Natural killer cell (primary cell): ENCODE measurements around the gene CTNNA2. TPM values are rescaled to one million over a fixed set of nuclear protein-coding genes. Genes with fewer than 3 reads are reported as not detected.

Experiments
- ATAC-seq, 3 donors: fragments of 150-1000 bp in 2 of 3; fragments of 200-7000 bp in 1 of 3; cut with Tn5 transposase; 1 replicate in 1 of 3; 2 replicates in 2 of 3; pipeline ENCODE4 v1.10.0; 2021; ENCODE audit warnings: mild to moderate bottlenecking in 2 of 3, moderate library complexity in 2 of 3
- DNase-seq, 2 donors: peaks; one replicate each; pipeline versions ENCODE4 v3.0.0 to v3.0.0-alpha.2; 2013 to 2021; ENCODE audit warnings: mixed read lengths in 1 of 2
- H3K27ac ChIP-seq: one replicate; pipeline ENCODE4 v1.5.1; 2013; ENCODE audit warnings: mild to moderate bottlenecking, low read length
- H3K27me3 ChIP-seq: one replicate; pipeline ENCODE4 v1.6.1; 2013; ENCODE audit warnings: low read length; ENCODE audit not compliant: control insufficient read depth, insufficient read depth
- H3K36me3 ChIP-seq: one replicate; pipeline ENCODE4 v1.6.1; 2013; ENCODE audit warnings: low read length; ENCODE audit not compliant: control insufficient read depth, insufficient read depth
- H3K4me1 ChIP-seq: one replicate; pipeline ENCODE4 v1.6.1; 2013; ENCODE audit warnings: low read length; ENCODE audit not compliant: control insufficient read depth, insufficient read depth
- H3K4me3 ChIP-seq: one replicate; pipeline ENCODE4 v1.5.1; 2013; ENCODE audit warnings: low read length
- H3K9me3 ChIP-seq: one replicate; pipeline ENCODE4 v1.6.1; 2013; ENCODE audit warnings: low read length; ENCODE audit not compliant: control insufficient read depth, insufficient read depth
- H3K27ac Mint-ChIP-seq, 2 donors: one replicate each; pipeline ENCODE4 v1.8.0; 2022; ENCODE audit warnings: mild to moderate bottlenecking in 2 of 2, mixed read lengths in 2 of 2, moderate library complexity in 1 of 2
- H3K27me3 Mint-ChIP-seq, 2 donors: one replicate each; pipeline ENCODE4 v1.8.0; 2022; ENCODE audit warnings: low read depth in 2 of 2, mixed read lengths in 2 of 2
- H3K36me3 Mint-ChIP-seq: one replicate; pipeline ENCODE4 v1.8.0; 2022; ENCODE audit warnings: mixed read lengths
- H3K4me1 Mint-ChIP-seq, 2 donors: one replicate each; pipeline ENCODE4 v1.8.0; 2022; ENCODE audit warnings: mixed read lengths in 2 of 2
- H3K4me3 Mint-ChIP-seq: one replicate; pipeline ENCODE4 v1.8.0; 2022; ENCODE audit warnings: mild to moderate bottlenecking, moderate library complexity, mixed read lengths
- H3K9me3 Mint-ChIP-seq, 2 donors: one replicate each; pipeline ENCODE4 v1.8.0; 2022; ENCODE audit warnings: mixed read lengths in 2 of 2
- CTCF ChIP-seq: fragments of 200-600 bp; IDR thresholded peaks from one replicate; pipeline ENCODE4 v1.8.0; 2022; ENCODE audit warnings: antibody characterized with exemption
- WGBS: methylation state at CpG from one replicate; pipeline ENCODE4 v1.1.7; 2013; ENCODE audit warnings: missing lambda C conversion rate; ENCODE audit not compliant: insufficient coverage; 5-methylcytosine and 5-hydroxymethylcytosine counted together
- intact Hi-C: fragments of 100-400 bp; cut with micrococcal nuclease; formaldehyde crosslinking; loops from one replicate; pipeline ENCODE4 v1.14.2; 2022
- total RNA-seq, 4 donors: library from RNA; stranded (reverse); fragments of 120-200 nt in 1 of 4; gene quantifications; one replicate each; pipeline versions ENCODE4 v1.2.3 to v1.2.4, GENCODE V29; 2013 to 2022

Gene CTNNA2
- total RNA-seq, 3 donors from 2014 or later (not counting 1 experiment from before 2014, with no cell fraction given): not detected

GRCh38 chr2:79833235-79833878 lies 320.5 kb downstream of the CTNNA2 start:
- Histone ChIP-seq H3K4me1 (no peaks in the 10 kb centered on the region), H3K36me3 (no peaks in the 10 kb centered on the region), H3K9me3 (no peaks in the 10 kb centered on the region), H3K27ac (no peak overlapping the region), H3K4me3 (no peak overlapping the region), H3K27me3 (no peaks in the 10 kb centered on the region)
- peaks cover 5% of the 10 kb centered on the region for H3K36me3 Mint-ChIP-seq
- no peak overlapping the region for H3K27ac Mint-ChIP-seq
- H3K27me3 Mint-ChIP-seq: no peaks in the 10 kb centered on the region
- DNase-seq: no peak
- no peaks in the 10 kb centered on the region for H3K4me1 Mint-ChIP-seq
- peaks cover 11 to 18% of the 10 kb centered on the region in 2 donors for H3K9me3 Mint-ChIP-seq
- H3K4me3 Mint-ChIP-seq: no peak overlapping the region
- intact Hi-C loops: no loop called here
- TF ChIP-seq CTCF: no peak
- WGBS: 67% methylated on average over 1 of the region's 1 CpG
- no peak for ATAC-seq

GRCh38 chr2:79835911-79836310 lies 323.1 kb downstream of the CTNNA2 start:
- Histone ChIP-seq H3K27ac (no peak overlapping the region), H3K27me3 (no peaks in the 10 kb centered on the region), H3K36me3 (no peaks in the 10 kb centered on the region), H3K9me3 (no peaks in the 10 kb centered on the region), H3K4me3 (no peak overlapping the region), H3K4me1 (no peaks in the 10 kb centered on the region)
- no peaks in the 10 kb centered on the region for H3K27me3 Mint-ChIP-seq
- ATAC-seq: no peak
- no peak overlapping the region for H3K4me3 Mint-ChIP-seq
- no peaks in the 10 kb centered on the region for H3K4me1 Mint-ChIP-seq
- no peak for TF ChIP-seq CTCF
- intact Hi-C loops: no loop called here
- 100% methylated on average over 1 of the region's 1 CpG for WGBS
- H3K27ac Mint-ChIP-seq: no peak overlapping the region
- peaks cover 5% of the 10 kb centered on the region for H3K36me3 Mint-ChIP-seq
- peaks cover 6 to 17% of the 10 kb centered on the region in 2 donors for H3K9me3 Mint-ChIP-seq
- no peak for DNase-seq

DNA sequence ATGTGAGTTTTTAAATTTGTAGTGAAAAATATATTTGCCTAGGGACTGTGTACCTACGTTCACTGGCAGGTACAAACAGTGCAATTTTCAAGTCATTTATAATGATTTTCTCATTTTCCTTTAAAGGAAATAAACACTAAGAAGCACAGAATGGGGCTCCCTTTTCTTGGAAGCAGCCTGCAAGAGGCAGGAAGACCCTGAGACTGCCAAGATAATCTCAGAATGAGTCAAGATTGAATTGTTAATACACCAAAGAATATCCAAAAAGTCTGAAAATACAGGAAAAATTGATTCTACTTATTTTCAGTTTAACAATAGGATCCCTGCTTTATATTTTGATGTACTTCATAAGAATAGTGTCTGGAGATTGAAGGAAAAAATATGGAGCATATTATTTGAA lies 331.2 kb downstream of the CTNNA2 start:
- H3K4me1 ChIP-seq: no peaks in the 10 kb centered on the region
- no peak overlapping the region for H3K27ac ChIP-seq
- H3K4me3 Mint-ChIP-seq: no peak overlapping the region
- no peaks in the 10 kb centered on the region for H3K27me3 Mint-ChIP-seq
- intact Hi-C loops: no loop called here
- H3K36me3 Mint-ChIP-seq: no peaks in the 10 kb centered on the region
- no peak overlapping the region for H3K27ac Mint-ChIP-seq
- TF ChIP-seq CTCF: no peak
- DNase-seq (no peak), ATAC-seq (no peak)
- H3K4me1 Mint-ChIP-seq: no peaks in the 10 kb centered on the region
- no peaks in the 10 kb centered on the region for H3K27me3 ChIP-seq
- 50% methylated on average over 1 of the region's 1 CpG for WGBS
- peaks cover 5% of the 10 kb centered on the region in 2 donors for H3K9me3 Mint-ChIP-seq
- H3K36me3 ChIP-seq: no peaks in the 10 kb centered on the region
- H3K9me3 ChIP-seq: no peaks in the 10 kb centered on the region
- no peak overlapping the region for H3K4me3 ChIP-seq

DNA sequence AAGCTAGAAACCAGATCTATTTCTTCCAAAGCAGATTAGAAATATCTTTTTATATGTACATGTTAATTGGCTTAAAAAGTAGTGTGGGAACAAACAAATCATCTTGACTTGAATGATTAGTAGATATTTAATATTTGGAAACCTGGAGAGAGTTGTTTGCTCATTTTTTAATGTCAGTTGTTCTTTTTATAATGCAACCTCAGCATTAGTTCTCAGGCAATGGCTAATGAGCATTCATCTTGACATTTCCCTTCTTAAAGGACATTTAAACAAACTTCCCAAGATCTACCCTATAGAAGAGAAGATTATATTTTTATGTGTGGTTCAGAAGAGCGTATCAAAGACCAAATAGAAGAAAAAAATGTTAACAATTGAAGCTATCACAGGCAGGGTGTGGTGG lies 334.0 kb downstream of the CTNNA2 start:
- H3K27me3 ChIP-seq: no peaks in the 10 kb centered on the region
- intact Hi-C loops: no loop called here
- Mint-ChIP-seq H3K4me1 (no peaks in the 10 kb centered on the region), H3K27ac (no peak overlapping the region), H3K9me3 (peaks cover 6 to 7% of the 10 kb centered on the region in 2 donors), H3K4me3 (no peak overlapping the region), H3K36me3 (no peaks in the 10 kb centered on the region), H3K27me3 (no peaks in the 10 kb centered on the region)
- 80% methylated on average over 1 of the region's 1 CpG for WGBS
- ATAC-seq (no peak), DNase-seq (no peak)
- H3K36me3 ChIP-seq: no peaks in the 10 kb centered on the region
- TF ChIP-seq CTCF: no peak
- H3K9me3 ChIP-seq: no peaks in the 10 kb centered on the region
- H3K4me1 ChIP-seq: no peaks in the 10 kb centered on the region
- H3K27ac ChIP-seq: no peak overlapping the region
- H3K4me3 ChIP-seq: no peak overlapping the region
